H9 (cell line): ENCODE data around the gene KCNG1. TPM values are rescaled to one million over a fixed set of nuclear protein-coding genes. Genes with fewer than 3 reads are reported as not detected.

Experiments used
- DNase-seq: peaks from one replicate; pipeline ENCODE4 v3.0.0-alpha.2; 2017
- H2AFZ ChIP-seq: one replicate; pipeline ENCODE4 v1.6.1; 2013; ENCODE audit warnings: mild to moderate bottlenecking, low read length, control low read depth, moderate library complexity
- H2AK5ac ChIP-seq: 2 replicates; pipeline ENCODE4 v1.6.1; 2013; ENCODE audit warnings: low read length, control low read depth, mixed read lengths; ENCODE audit not compliant: insufficient read length
- H2BK120ac ChIP-seq: one replicate; pipeline ENCODE4 v1.6.1; 2013; ENCODE audit warnings: low read depth, mild to moderate bottlenecking, low read length, control low read depth, inconsistent platforms; ENCODE audit not compliant: poor library complexity, severe bottlenecking
- H2BK12ac ChIP-seq: 2 replicates; pipeline ENCODE4 v1.6.1; 2013; ENCODE audit warnings: low read length, control low read depth, mixed read lengths, low read depth; ENCODE audit not compliant: insufficient read length
- H2BK15ac ChIP-seq: 2 replicates; pipeline ENCODE4 v1.6.1; 2013; ENCODE audit warnings: low read depth, low read length, control low read depth
- H2BK20ac ChIP-seq: one replicate; pipeline ENCODE4 v1.6.1; 2013; ENCODE audit warnings: low read depth, mild to moderate bottlenecking, low read length, control low read depth, inconsistent platforms; ENCODE audit not compliant: poor library complexity, severe bottlenecking
- H2BK5ac ChIP-seq: 2 replicates; pipeline ENCODE4 v1.6.1; 2013; ENCODE audit warnings: low read length, control low read depth, mixed read lengths; ENCODE audit not compliant: insufficient read length
- H3K14ac ChIP-seq: 2 replicates; pipeline ENCODE4 v1.6.1; 2013; ENCODE audit warnings: low read length, control low read depth; ENCODE audit not compliant: insufficient read depth
- H3K18ac ChIP-seq: 2 replicates; pipeline ENCODE4 v1.6.1; 2013; ENCODE audit warnings: low read depth, mild to moderate bottlenecking, mixed read lengths, low read length, control low read depth; ENCODE audit not compliant: insufficient read length
- H3K23ac ChIP-seq: 2 replicates; pipeline ENCODE4 v1.6.1; 2013; ENCODE audit warnings: low read length, control low read depth, mixed read lengths, low read depth; ENCODE audit not compliant: insufficient read length
- H3K23me2 ChIP-seq: 2 replicates; pipeline ENCODE4 v1.6.1; 2013; ENCODE audit warnings: low read depth, mild to moderate bottlenecking, mixed read lengths, low read length, control low read depth; ENCODE audit not compliant: insufficient read length, poor library complexity, severe bottlenecking
- H3K27ac ChIP-seq: 2 replicates; pipeline ENCODE4 v1.5.1; 2013; ENCODE audit warnings: low read length, control low read depth, mixed read lengths, low read depth; ENCODE audit not compliant: insufficient read length
- H3K27me3 ChIP-seq: 2 replicates; pipeline ENCODE4 v1.6.1; 2013; ENCODE audit warnings: low read length, control low read depth, inconsistent platforms; ENCODE audit not compliant: insufficient read depth
- H3K4ac ChIP-seq: 2 replicates; pipeline ENCODE4 v1.6.1; 2013; ENCODE audit warnings: low read depth, mild to moderate bottlenecking, control low read depth, inconsistent platforms, low read length, moderate library complexity
- H3K4me1 ChIP-seq: 2 replicates; pipeline ENCODE4 v1.6.1; 2013; ENCODE audit warnings: low read length, control low read depth, inconsistent platforms; ENCODE audit not compliant: insufficient read depth
- H3K4me2 ChIP-seq: 2 replicates; pipeline ENCODE4 v1.6.1; 2013; ENCODE audit warnings: low read length, control low read depth, mixed read lengths; ENCODE audit not compliant: insufficient read length, insufficient read depth
- H3K56ac ChIP-seq: 2 replicates; pipeline ENCODE4 v1.6.1; 2013; ENCODE audit warnings: low read depth, mild to moderate bottlenecking, mixed read lengths, low read length, control low read depth; ENCODE audit not compliant: insufficient read length
- H3K79me1 ChIP-seq: 2 replicates; pipeline ENCODE4 v1.6.1; 2013; ENCODE audit warnings: low read depth, mild to moderate bottlenecking, moderate library complexity, low read length, control low read depth, inconsistent platforms; ENCODE audit not compliant: insufficient read depth, poor library complexity, severe bottlenecking
- H3K79me2 ChIP-seq: 2 replicates; pipeline ENCODE4 v1.6.1; 2013; ENCODE audit warnings: low read length, control low read depth, inconsistent platforms; ENCODE audit not compliant: insufficient read depth
- H3K9ac ChIP-seq: 2 replicates; pipeline ENCODE4 v1.6.1; 2013; ENCODE audit warnings: low read length, control low read depth, mixed read lengths; ENCODE audit not compliant: insufficient read length; ENCODE audit errors: extremely low read depth
- H3K9me3 ChIP-seq: one replicate; pipeline ENCODE4 v1.6.1; 2013; ENCODE audit warnings: low read depth, low read length, inconsistent platforms; ENCODE audit not compliant: control insufficient read depth
- H3T11ph ChIP-seq: one replicate; pipeline ENCODE4 v1.6.1; 2013; ENCODE audit warnings: mild to moderate bottlenecking, low read length, control low read depth, inconsistent platforms
- H4K20me1 ChIP-seq: one replicate; pipeline ENCODE4 v1.6.1; 2013; ENCODE audit not compliant: control insufficient read depth, insufficient read length, insufficient read depth
- H4K5ac ChIP-seq: 2 replicates; pipeline ENCODE4 v1.6.1; 2013; ENCODE audit warnings: low read depth, mild to moderate bottlenecking, mixed read lengths, low read length, control low read depth; ENCODE audit not compliant: insufficient read length
- H4K8ac ChIP-seq: replicated peaks from 2 replicates; pipeline ENCODE4 v1.6.1; 2013; ENCODE audit warnings: low read length, control low read depth, mixed read lengths, low read depth; ENCODE audit not compliant: insufficient read length
- H4K91ac ChIP-seq: 2 replicates; pipeline ENCODE4 v1.6.1; 2013; ENCODE audit warnings: low read depth, mild to moderate bottlenecking, moderate library complexity, mixed read lengths, low read length, control low read depth; ENCODE audit not compliant: insufficient read length
- H3K27ac Mint-ChIP-seq, 3 experiments: 2 replicates in 2 of 3; 3 replicates in 1 of 3; pipeline ENCODE4 v1.8.0; 2020 to 2021; ENCODE audit warnings: mixed read lengths in 3 of 3, mild to moderate bottlenecking in 1 of 3, moderate library complexity in 1 of 3
- H3K27me3 Mint-ChIP-seq: 2 replicates; pipeline ENCODE4 v1.8.0; 2021; ENCODE audit warnings: low read depth, mild to moderate bottlenecking, moderate library complexity, mixed read lengths
- H3K36me3 Mint-ChIP-seq, 3 experiments: 2 replicates in 2 of 3; 3 replicates in 1 of 3; pipeline ENCODE4 v1.8.0; 2020 to 2021; ENCODE audit warnings: low read depth in 3 of 3, mixed read lengths in 3 of 3; ENCODE audit not compliant: insufficient read depth in 1 of 3
- H3K4me1 Mint-ChIP-seq, 2 experiments: 2 replicates each; pipeline ENCODE4 v1.8.0; 2020; ENCODE audit warnings: mixed read lengths in 2 of 2
- H3K4me3 Mint-ChIP-seq, 2 experiments: 2 replicates in 1 of 2; 3 replicates in 1 of 2; pipeline ENCODE4 v1.8.0; 2020 to 2021; ENCODE audit warnings: mild to moderate bottlenecking in 2 of 2, mixed read lengths in 2 of 2, moderate library complexity in 1 of 2
- H3K9me3 Mint-ChIP-seq, 2 experiments: 2 replicates in 1 of 2; 3 replicates in 1 of 2; pipeline ENCODE4 v1.8.0; 2020; ENCODE audit warnings: mild to moderate bottlenecking in 2 of 2, mixed read lengths in 2 of 2, moderate library complexity in 1 of 2
- WGBS: extraction: QIAGEN DNeasy Blood & Tissue Kit; methylation state at CpG from one replicate; pipeline ENCODE4 v1.1.7; 2013; ENCODE audit warnings: missing lambda C conversion rate, low lambda C conversion rate, mixed read lengths; ENCODE audit not compliant: insufficient read length; ENCODE audit errors: extremely low coverage; 5-methylcytosine and 5-hydroxymethylcytosine counted together
- total RNA-seq: library from RNA; stranded (reverse); gene quantifications from 2 replicates; pipeline ENCODE4 v1.2.1, GENCODE V29; 2021
- TF ChIP-seq, protein P1 (sequence below): fragments of 200-600 bp; sonication (generic); conservative IDR thresholded peaks from 3 replicates; pipeline ENCODE4 v1.8.0; 2021; ENCODE audit warnings: antibody characterized with exemption, mild to moderate bottlenecking

Gene KCNG1
- total RNA-seq, 1 experiment from 2014 or later = 13.2 TPM

DNA sequence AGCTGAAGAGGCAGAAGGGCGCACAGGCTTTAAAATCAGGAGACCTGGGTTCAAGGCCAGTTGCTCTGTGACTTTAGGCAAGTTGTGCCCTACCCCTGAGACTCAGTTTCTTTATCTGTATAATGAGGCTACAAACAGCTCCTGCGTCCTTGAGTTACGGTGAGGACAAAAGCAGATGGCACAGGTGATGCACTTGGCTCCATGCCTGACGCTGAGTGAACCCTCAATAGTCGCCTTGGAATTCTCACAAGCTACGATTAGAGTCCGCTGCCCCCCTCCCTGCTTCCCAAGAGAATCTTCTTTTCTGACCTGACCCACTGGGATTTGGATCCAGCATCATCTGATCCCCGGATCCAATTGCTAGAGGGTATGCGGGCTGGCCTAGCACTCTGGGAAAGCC, 6.4 kb downstream of the KCNG1 start:
- Histone ChIP-seq H3K79me1 (no peaks in the 10 kb centered on the region), H2BK5ac (no peak overlapping the region), H2BK120ac (no peak overlapping the region), H3K4ac (no peak overlapping the region), H2BK15ac (no peak overlapping the region), H3K9me3 (no peaks in the 10 kb centered on the region), H3K23ac (no peak overlapping the region), H3T11ph (no peak overlapping the region), H3K23me2 (no peaks in the 10 kb centered on the region), H3K79me2 (no peaks in the 10 kb centered on the region), H2AFZ (no peak overlapping the region), H3K18ac (no peak overlapping the region), H4K5ac (no peak overlapping the region), H2AK5ac (no peak overlapping the region), H3K14ac (no peak overlapping the region), H2BK12ac (no peak overlapping the region), H2BK20ac (no peak overlapping the region), H4K8ac (no peak overlapping the region), H4K20me1 (no peaks in the 10 kb centered on the region), H3K56ac (no peak overlapping the region), H3K9ac (no peak overlapping the region), H3K27ac (no peak overlapping the region), H3K4me1 (peaks cover 8% of the 10 kb centered on the region; the same call in 1 of the 2 replicates), H3K27me3 (no peaks in the 10 kb centered on the region), H3K4me2 (no peak overlapping the region), H4K91ac (no peak overlapping the region)
- no peak for DNase-seq
- Mint-ChIP-seq H3K4me3 (no peak overlapping the region), H3K36me3 (peaks cover 3 to 12% (median 7%) of the 10 kb centered on the region in 3 experiments; a peak in 6 of 7 replicates), H3K27me3 (peaks cover 9% of the 10 kb centered on the region), H3K4me1 (peaks cover 39 to 45% of the 10 kb centered on the region in 2 experiments), H3K9me3 (no peaks in the 10 kb centered on the region; a peak in 1 of 5 replicates), H3K27ac (no peak overlapping the region)
- TF ChIP-seq, protein P1, sequence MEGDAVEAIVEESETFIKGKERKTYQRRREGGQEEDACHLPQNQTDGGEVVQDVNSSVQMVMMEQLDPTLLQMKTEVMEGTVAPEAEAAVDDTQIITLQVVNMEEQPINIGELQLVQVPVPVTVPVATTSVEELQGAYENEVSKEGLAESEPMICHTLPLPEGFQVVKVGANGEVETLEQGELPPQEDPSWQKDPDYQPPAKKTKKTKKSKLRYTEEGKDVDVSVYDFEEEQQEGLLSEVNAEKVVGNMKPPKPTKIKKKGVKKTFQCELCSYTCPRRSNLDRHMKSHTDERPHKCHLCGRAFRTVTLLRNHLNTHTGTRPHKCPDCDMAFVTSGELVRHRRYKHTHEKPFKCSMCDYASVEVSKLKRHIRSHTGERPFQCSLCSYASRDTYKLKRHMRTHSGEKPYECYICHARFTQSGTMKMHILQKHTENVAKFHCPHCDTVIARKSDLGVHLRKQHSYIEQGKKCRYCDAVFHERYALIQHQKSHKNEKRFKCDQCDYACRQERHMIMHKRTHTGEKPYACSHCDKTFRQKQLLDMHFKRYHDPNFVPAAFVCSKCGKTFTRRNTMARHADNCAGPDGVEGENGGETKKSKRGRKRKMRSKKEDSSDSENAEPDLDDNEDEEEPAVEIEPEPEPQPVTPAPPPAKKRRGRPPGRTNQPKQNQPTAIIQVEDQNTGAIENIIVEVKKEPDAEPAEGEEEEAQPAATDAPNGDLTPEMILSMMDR = no peak
- WGBS = no CpG with 5 or more reads among the region's 9 CpGs
